B cell (primary cell): ENCODE measurements around the gene EIPR1. TPM values are rescaled to one million over a fixed set of nuclear protein-coding genes. Genes with fewer than 3 reads are reported as not detected.

Source experiments
- ATAC-seq: fragments of 200-7000 bp; cut with Tn5 transposase; one replicate; pipeline ENCODE4 v1.10.0; 2021; ENCODE audit warnings: low read depth, mild to moderate bottlenecking, moderate number of reproducible peaks, moderate library complexity
- CTCF ChIA-PET: fragments of 350-600 bp; sonication (Branson Sonifier 250); formaldehyde crosslinking; loops from one replicate; lab custom pipeline; 2021; ENCODE audit warnings: antibody characterized with exemption, inconsistent platforms; lab: Charles Lee
- POLR2A ChIA-PET: fragments of 350-600 bp; sonication (Branson Sonifier 250); formaldehyde crosslinking; loops from one replicate; lab custom pipeline; 2021; ENCODE audit warnings: antibody characterized with exemption; lab: Charles Lee
- DNase-seq: peaks from one replicate; pipeline ENCODE4 v3.0.0; 2013
- H2AFZ ChIP-seq: 2 replicates; pipeline ENCODE4 v1.6.1; 2012; ENCODE audit warnings: mild to moderate bottlenecking, low read depth, low read length; ENCODE audit not compliant: insufficient read depth, poor library complexity, severe bottlenecking
- H3K27ac ChIP-seq, 2 donors: 1 replicate in 1 of 2; 2 replicates in 1 of 2; pipeline ENCODE4 v1.5.1; 2012 to 2013; ENCODE audit warnings: low read length in 2 of 2, mild to moderate bottlenecking in 2 of 2, moderate library complexity in 1 of 2
- H3K27me3 ChIP-seq, 4 experiments: fragments of 200-600 bp in 1 of 4; sonication (generic) in 1 of 4; replicated peaks in 1 of 4; 1 replicate in 2 of 4; 2 replicates in 2 of 4; pipeline versions ENCODE4 v1.6.1 to v1.7.0; 2013 to 2016; ENCODE audit warnings: low read length in 3 of 4, mild to moderate bottlenecking in 2 of 4, mixed read lengths in 1 of 4, moderate library complexity in 1 of 4; ENCODE audit not compliant: insufficient read depth in 4 of 4, control insufficient read depth in 3 of 4; ENCODE audit errors: control extremely low read depth in 1 of 4
- H3K36me3 ChIP-seq, 2 experiments: replicated peaks in 1 of 2; 1 replicate in 1 of 2; 2 replicates in 1 of 2; pipeline versions ENCODE4 v1.6.1 to v1.7.1; 2013; ENCODE audit warnings: low read length in 1 of 2; ENCODE audit not compliant: insufficient read depth in 2 of 2, control insufficient read depth in 1 of 2; ENCODE audit errors: control extremely low read depth in 1 of 2, extremely low read depth in 1 of 2
- H3K4me1 ChIP-seq, 2 donors: fragments of 200-600 bp in 1 of 2; sonication (generic) in 1 of 2; 1 replicate in 1 of 2; 2 replicates in 1 of 2; pipeline versions ENCODE4 v1.5.1 to v1.6.1; 2013 to 2017; ENCODE audit warnings: low read length in 2 of 2; ENCODE audit not compliant: control insufficient read depth in 2 of 2, insufficient read depth in 2 of 2
- H3K4me2 ChIP-seq: replicated peaks from 2 replicates; pipeline ENCODE3; 2012; ENCODE audit warnings: mild to moderate bottlenecking, low read depth, low read length; ENCODE audit not compliant: poor library complexity, severe bottlenecking
- H3K4me3 ChIP-seq, 5 experiments: fragments of 200-600 bp in 1 of 5; sonication (generic) in 1 of 5; 1 replicate in 3 of 5; 2 replicates in 2 of 5; pipeline versions ENCODE4 v1.5.1 to v1.7.0; 2011 to 2016; ENCODE audit warnings: low read length in 4 of 5, mild to moderate bottlenecking in 4 of 5, low read depth in 2 of 5, control low read depth in 1 of 5, moderate library complexity in 1 of 5; ENCODE audit not compliant: insufficient read depth in 1 of 5; ENCODE audit errors: control extremely low read depth in 1 of 5, extremely low read depth in 1 of 5
- H3K79me2 ChIP-seq: fragments of 200-600 bp; sonication (generic); one replicate; pipeline ENCODE4 v1.6.0; 2016; ENCODE audit warnings: low read length; ENCODE audit not compliant: control insufficient read depth, insufficient read depth
- H3K9ac ChIP-seq: fragments of 200-600 bp; sonication (generic); 2 replicates; pipeline ENCODE4 v1.6.1; 2017; ENCODE audit warnings: mild to moderate bottlenecking, low read length, moderate library complexity
- H3K9me3 ChIP-seq, 3 donors: one replicate each; pipeline versions ENCODE4 v1.6.1 to v1.7.1; 2013; ENCODE audit warnings: low read length in 2 of 3; ENCODE audit not compliant: control insufficient read depth in 2 of 3, insufficient read depth in 1 of 3; ENCODE audit errors: control extremely low read depth in 1 of 3
- H4K20me1 ChIP-seq: 2 replicates; pipeline ENCODE4 v1.6.0; 2012; ENCODE audit warnings: mild to moderate bottlenecking, low read length; ENCODE audit not compliant: insufficient read depth, control insufficient read depth, poor library complexity, severe bottlenecking
- H3K27ac Mint-ChIP-seq: one replicate; pipeline ENCODE4 v1.8.0; 2021; ENCODE audit warnings: mixed read lengths
- H3K27me3 Mint-ChIP-seq: one replicate; pipeline ENCODE4 v1.8.0; 2021; ENCODE audit warnings: mixed read lengths
- H3K4me1 Mint-ChIP-seq: one replicate; pipeline ENCODE4 v1.8.0; 2021; ENCODE audit warnings: mixed read lengths
- H3K4me3 Mint-ChIP-seq: one replicate; pipeline ENCODE4 v1.8.0; 2021; ENCODE audit warnings: mixed read lengths
- H3K9me3 Mint-ChIP-seq: one replicate; pipeline ENCODE4 v1.8.0; 2022; ENCODE audit warnings: mixed read lengths; ENCODE audit not compliant: insufficient read depth
- CTCF ChIP-seq: fragments of 200-600 bp; IDR thresholded peaks from one replicate; pipeline ENCODE4 v1.8.0; 2022; ENCODE audit warnings: antibody characterized with exemption, mild to moderate bottlenecking
- EZH2 ChIP-seq: IDR thresholded peaks from 2 replicates; pipeline ENCODE4 v1.6.1; 2012; ENCODE audit warnings: borderline replicate concordance, low read depth, mild to moderate bottlenecking, moderate library complexity, low read length; ENCODE audit not compliant: insufficient read depth, poor library complexity, severe bottlenecking
- WGBS: methylation state at CpG from one replicate; pipeline ENCODE4 v1.1.5; 2013; ENCODE audit warnings: missing lambda C conversion rate; ENCODE audit not compliant: insufficient coverage; 5-methylcytosine and 5-hydroxymethylcytosine counted together
- intact Hi-C: fragments of 100-400 bp; cut with micrococcal nuclease; formaldehyde crosslinking; loops from one replicate; pipeline ENCODE4 v1.10.0; 2022
- polyA plus RNA-seq: library from polyadenylated mRNA; depleted of rRNA; stranded (reverse); fragments of >200 nt; gene quantifications from 2 replicates; pipeline ENCODE4 v1.2.3, GENCODE V29; 2012
- total RNA-seq, 2 donors: library from RNA; stranded (reverse); fragments of 120-200 nt in 1 of 2; gene quantifications; 1 replicate in 1 of 2; 2 replicates in 1 of 2; pipeline versions ENCODE4 v1.2.3 to v1.2.4, GENCODE V29; 2013 to 2022

EIPR1 gene
- total and polyA plus RNA-seq, 2 donors (not counting 1 experiment from before 2014, with no cell fraction given) = 31.8 to 37.0 TPM

- no peak overlapping the region for H3K4me3 Mint-ChIP-seq
- Histone ChIP-seq H3K27ac (no peak overlapping the region), H3K4me1 (no peaks in the 10 kb centered on the region), H3K9me3 (peaks cover 0 to 10% (median 0%) of the 10 kb centered on the region in 3 donors), H3K36me3 (peaks cover 0 to 12% of the 10 kb centered on the region in 2 experiments), H3K79me2 (peaks cover 35% of the 10 kb centered on the region), H3K4me3 (no peak overlapping the region), H4K20me1 (peaks cover 25% of the 10 kb centered on the region), H3K9ac (no peak overlapping the region), H3K27me3 (no peaks in the 10 kb centered on the region), H3K4me2 (no peak overlapping the region), H2AFZ (no peak overlapping the region)
- ChIA-PET CTCF (interaction anchor here (0.7 kb wide), 1 partner anchor 10 kb away, joined by 3 read pairs; no protein-coding TSS in a partner anchor), POLR2A (no interaction called here)
- H3K27me3 Mint-ChIP-seq = no peaks in the 10 kb centered on the region
- H3K4me1 Mint-ChIP-seq = no peaks in the 10 kb centered on the region
- no peaks in the 10 kb centered on the region for H3K9me3 Mint-ChIP-seq
- no peak overlapping the region for H3K27ac Mint-ChIP-seq
- 99% methylated on average over 10 of the region's 11 CpGs for WGBS
- no peak for DNase-seq
- no peak for TF ChIP-seq CTCF
- TF ChIP-seq EZH2 = no peak
- ATAC-seq = no peak
- intact Hi-C loops = no loop called here
Measured at GRCh38 chr2:3316456-3317276, 61.0 kb downstream of the EIPR1 start.

GRCh38 chr2:3314626-3315025 lies 63.0 kb downstream of the EIPR1 start:
- no peaks in the 10 kb centered on the region for H3K27me3 Mint-ChIP-seq
- ChIA-PET CTCF (no interaction called here), POLR2A (no interaction called here)
- no peak for ATAC-seq
- intact Hi-C loops = no loop called here
- Histone ChIP-seq H3K9ac (no peak overlapping the region), H3K4me2 (no peak overlapping the region), H3K79me2 (peaks cover 39% of the 10 kb centered on the region), H3K4me1 (no peaks in the 10 kb centered on the region), H3K4me3 (no peak overlapping the region), H3K27ac (no peak overlapping the region), H3K36me3 (peaks cover 0 to 12% of the 10 kb centered on the region in 2 experiments), H4K20me1 (peaks cover 25% of the 10 kb centered on the region), H2AFZ (no peak overlapping the region), H3K27me3 (no peaks in the 10 kb centered on the region), H3K9me3 (peaks cover 0 to 3% (median 0%) of the 10 kb centered on the region in 3 donors)
- 93% methylated on average over 9 of the region's 9 CpGs for WGBS
- H3K4me3 Mint-ChIP-seq = no peak overlapping the region
- no peak overlapping the region for H3K27ac Mint-ChIP-seq
- H3K4me1 Mint-ChIP-seq = no peaks in the 10 kb centered on the region
- TF ChIP-seq CTCF (no peak), EZH2 (no peak)
- no peaks in the 10 kb centered on the region for H3K9me3 Mint-ChIP-seq
- DNase-seq = no peak
